CD14-positive monocyte (primary cell): Measurements from ENCODE around the gene IKZF1. TPM values are rescaled to one million over a fixed set of nuclear protein-coding genes. Genes with fewer than 3 reads are reported as not detected.

ENCODE experiments used
- DNase-seq, 3 donors: peaks; one replicate each; pipeline ENCODE4 v3.0.0-alpha.2; 2011 to 2022
- H2AFZ ChIP-seq: 2 replicates; pipeline ENCODE4 v1.6.0; 2012; ENCODE audit warnings: mild to moderate bottlenecking, low read depth, low read length, inconsistent platforms; ENCODE audit not compliant: insufficient read depth, poor library complexity, severe bottlenecking
- H3K27ac ChIP-seq, 2 donors: 1 replicate in 1 of 2; 2 replicates in 1 of 2; pipeline ENCODE4 v1.5.1; 2012 to 2013; ENCODE audit warnings: low read length in 2 of 2, control low read depth in 1 of 2, inconsistent platforms in 1 of 2, low read depth in 1 of 2, mild to moderate bottlenecking in 1 of 2
- H3K27me3 ChIP-seq, 2 donors: one replicate each; pipeline versions ENCODE4 v1.6.0 to v1.6.1; 2011 to 2013; ENCODE audit warnings: low read length in 2 of 2; ENCODE audit not compliant: control insufficient read depth in 2 of 2, insufficient read depth in 2 of 2
- H3K36me3 ChIP-seq, 2 donors: replicated peaks in 1 of 2; 1 replicate in 1 of 2; 2 replicates in 1 of 2; pipeline versions ENCODE4 v1.5.1 to v1.6.1; 2012 to 2013; ENCODE audit warnings: low read length in 2 of 2, control low read depth in 1 of 2, inconsistent platforms in 1 of 2, mild to moderate bottlenecking in 1 of 2; ENCODE audit not compliant: insufficient read depth in 2 of 2, control insufficient read depth in 1 of 2
- H3K4me1 ChIP-seq, 2 donors: 1 replicate in 1 of 2; 2 replicates in 1 of 2; pipeline versions ENCODE4 v1.5.1 to v1.6.1; 2012 to 2013; ENCODE audit warnings: low read length in 2 of 2, control low read depth in 1 of 2, inconsistent platforms in 1 of 2, mild to moderate bottlenecking in 1 of 2, moderate library complexity in 1 of 2; ENCODE audit not compliant: insufficient read depth in 2 of 2, control insufficient read depth in 1 of 2
- H3K4me2 ChIP-seq: replicated peaks from 2 replicates; pipeline ENCODE3; 2012; ENCODE audit warnings: low read length, moderate library complexity, mild to moderate bottlenecking; ENCODE audit not compliant: poor library complexity, severe bottlenecking; ENCODE audit errors: extremely low read depth
- H3K4me3 ChIP-seq, 3 experiments: fragments of 200-600 bp in 1 of 3; sonication (generic) in 1 of 3; replicated peaks in 1 of 3; 1 replicate in 2 of 3; 2 replicates in 1 of 3; pipeline ENCODE4 v1.5.1; 2011 to 2013; ENCODE audit warnings: low read length in 3 of 3, mild to moderate bottlenecking in 3 of 3, control low read depth in 2 of 3, low read depth in 2 of 3, inconsistent platforms in 1 of 3, moderate library complexity in 1 of 3
- H3K79me2 ChIP-seq: 2 replicates; pipeline ENCODE4 v1.6.0; 2012; ENCODE audit warnings: mild to moderate bottlenecking, control low read depth, inconsistent platforms, low read length, moderate library complexity; ENCODE audit not compliant: insufficient read depth
- H3K9ac ChIP-seq: 2 replicates; pipeline ENCODE4 v1.6.0; 2017; ENCODE audit warnings: low read length, mild to moderate bottlenecking; ENCODE audit not compliant: insufficient read depth, poor library complexity, severe bottlenecking
- H3K9me3 ChIP-seq, 2 donors: replicated peaks in 1 of 2; 1 replicate in 1 of 2; 2 replicates in 1 of 2; pipeline versions ENCODE4 v1.5.1 to v1.6.1; 2012 to 2013; ENCODE audit warnings: low read length in 2 of 2, control low read depth in 1 of 2; ENCODE audit not compliant: control insufficient read depth in 1 of 2, insufficient read depth in 1 of 2
- H4K20me1 ChIP-seq: 2 replicates; pipeline ENCODE4 v1.6.0; 2012; ENCODE audit warnings: mild to moderate bottlenecking, low read length, control low read depth, moderate library complexity; ENCODE audit not compliant: insufficient read depth
- H3K27ac Mint-ChIP-seq, 7 donors: one replicate each; pipeline ENCODE4 v1.8.0; 2020; ENCODE audit warnings: mild to moderate bottlenecking in 7 of 7, mixed read lengths in 7 of 7, moderate library complexity in 6 of 7, inconsistent platforms in 2 of 7
- H3K27me3 Mint-ChIP-seq, 3 donors: one replicate each; pipeline ENCODE4 v1.8.0; 2021 to 2022; ENCODE audit warnings: low read depth in 3 of 3, mild to moderate bottlenecking in 3 of 3, mixed read lengths in 3 of 3, moderate library complexity in 3 of 3, inconsistent platforms in 1 of 3
- H3K36me3 Mint-ChIP-seq, 2 donors: one replicate each; pipeline ENCODE4 v1.8.0; 2020; ENCODE audit warnings: mixed read lengths in 2 of 2, inconsistent platforms in 1 of 2, mild to moderate bottlenecking in 1 of 2
- H3K4me1 Mint-ChIP-seq: one replicate; pipeline ENCODE4 v1.8.0; 2020; ENCODE audit warnings: mild to moderate bottlenecking, mixed read lengths
- H3K4me3 Mint-ChIP-seq, 2 donors: one replicate each; pipeline ENCODE4 v1.8.0; 2020; ENCODE audit warnings: mild to moderate bottlenecking in 2 of 2, mixed read lengths in 2 of 2, moderate library complexity in 1 of 2
- H3K9me3 Mint-ChIP-seq, 7 donors: one replicate each; pipeline ENCODE4 v1.8.0; 2020 to 2022; ENCODE audit warnings: mixed read lengths in 7 of 7, mild to moderate bottlenecking in 6 of 7, moderate library complexity in 6 of 7, inconsistent platforms in 2 of 7
- CTCF ChIP-seq: fragments of 200-600 bp; IDR thresholded peaks from one replicate; pipeline ENCODE4 v1.8.0; 2022; ENCODE audit warnings: antibody characterized with exemption, mild to moderate bottlenecking
- WGBS: methylation state at CpG from one replicate; pipeline ENCODE4 v1.1.5; 2013; ENCODE audit warnings: missing lambda C conversion rate; ENCODE audit not compliant: insufficient coverage; 5-methylcytosine and 5-hydroxymethylcytosine counted together
- intact Hi-C, 2 donors: fragments of 100-400 bp; cut with micrococcal nuclease; formaldehyde crosslinking; loops; one replicate each; pipeline versions ENCODE4 v1.15.0 to v1.15.1; 2023
- polyA plus RNA-seq, 3 donors: library from polyadenylated mRNA; depleted of rRNA in 1 of 3; unstranded in 2 of 3; stranded (reverse) in 1 of 3; fragments of 300-500 nt in 2 of 3; fragments of >200 nt in 1 of 3; fragmentation: Illumina TruSeq in 2 of 3; gene quantifications; 1 replicate in 2 of 3; 2 replicates in 1 of 3; pipeline ENCODE4 v1.2.3, GENCODE V29; 2012 to 2021

Gene IKZF1
- polyA plus RNA-seq, 3 donors, result 38.4 to 130 (median 80.2) TPM

GRCh38 chr7:50281680-50282445 is 22.7 kb upstream of the IKZF1 start:
- Histone ChIP-seq H3K27me3 (no peaks in the 10 kb centered on the region), H3K36me3 (no peaks in the 10 kb centered on the region), H3K27ac (peak overlapping the region; percentile 47 to 58), H3K4me2 (peak overlapping the region; percentile 74), H3K9ac (no peak overlapping the region), H3K4me3 (peak overlapping the region in 1 of 3 experiments; percentile 65), H3K4me1 (peaks cover 47 to 64% of the 10 kb centered on the region in 2 donors), H4K20me1 (no peaks in the 10 kb centered on the region), H2AFZ (peak overlapping the region; percentile 61), H3K9me3 (no peaks in the 10 kb centered on the region), H3K79me2 (no peaks in the 10 kb centered on the region)
- Mint-ChIP-seq H3K27me3 (no peaks in the 10 kb centered on the region), H3K9me3 (peaks cover 0 to 3% (median 0%) of the 10 kb centered on the region in 7 donors), H3K27ac (peak overlapping the region; percentile 19 to 88 (median 86)), H3K36me3 (no peaks in the 10 kb centered on the region), H3K4me1 (peaks cover 63% of the 10 kb centered on the region), H3K4me3 (peak overlapping the region; percentile 63 to 84)
- intact Hi-C loops, result no loop called here
- no peak for TF ChIP-seq CTCF
- DNase-seq, result peak in 2 of 3 donors; percentile 54 to 56
- 3% methylated on average over 9 of the region's 12 CpGs for WGBS

- H3K36me3 ChIP-seq, result no peaks in the 10 kb centered on the region
- peak overlapping the region; percentile 41 for H2AFZ ChIP-seq
- H3K4me1 ChIP-seq, result peaks cover 46 to 58% of the 10 kb centered on the region in 2 donors
- H3K27ac ChIP-seq, result no peak overlapping the region
- peak overlapping the region; percentile 65 for H3K4me2 ChIP-seq
- intact Hi-C loops, result no loop called here
- H3K36me3 Mint-ChIP-seq, result no peaks in the 10 kb centered on the region
- no peaks in the 10 kb centered on the region for H3K27me3 Mint-ChIP-seq
- WGBS, result 0% methylated on average over 3 of the region's 11 CpGs
- peak overlapping the region; percentile 63 to 78 for H3K4me3 Mint-ChIP-seq
- TF ChIP-seq CTCF, result no peak
- H3K27me3 ChIP-seq, result no peaks in the 10 kb centered on the region
- H3K4me3 ChIP-seq, result peak overlapping the region in 2 of 3 experiments; percentile 1 to 65
- H4K20me1 ChIP-seq, result no peaks in the 10 kb centered on the region
- H3K9ac ChIP-seq, result no peak overlapping the region
- no peaks in the 10 kb centered on the region for H3K79me2 ChIP-seq
- H3K9me3 ChIP-seq, result no peaks in the 10 kb centered on the region
- peaks cover 0 to 3% (median 0%) of the 10 kb centered on the region in 7 donors for H3K9me3 Mint-ChIP-seq
- peak overlapping the region in 5 of 7 donors; percentile 21 to 75 (median 40) for H3K27ac Mint-ChIP-seq
- peak in 2 of 3 donors; percentile 44 to 52 for DNase-seq
- H3K4me1 Mint-ChIP-seq, result peaks cover 56% of the 10 kb centered on the region
Measured at GRCh38 chr7:50282813-50283605, 21.5 kb upstream of the IKZF1 start.
